IPS-20b (cell line): ENCODE data around the gene SGCE.

Experiments used
- H3K27ac ChIP-seq: one replicate; pipeline ENCODE4 v1.5.1; 2013; ENCODE audit warnings: low read length
- H3K27me3 ChIP-seq: 2 replicates; pipeline ENCODE4 v1.6.1; 2013; ENCODE audit warnings: mild to moderate bottlenecking, low read length, inconsistent platforms; ENCODE audit not compliant: insufficient read depth
- H3K36me3 ChIP-seq: 2 replicates; pipeline ENCODE4 v1.6.1; 2013; ENCODE audit warnings: low read depth, mild to moderate bottlenecking, inconsistent platforms, low read length, moderate library complexity; ENCODE audit not compliant: insufficient read depth
- H3K4me1 ChIP-seq: 2 replicates; pipeline ENCODE4 v1.6.1; 2013; ENCODE audit warnings: mild to moderate bottlenecking, control low read depth, inconsistent platforms, low read length, moderate library complexity; ENCODE audit not compliant: insufficient read depth
- H3K4me3 ChIP-seq: 2 replicates; pipeline ENCODE4 v1.5.1; 2013; ENCODE audit warnings: mild to moderate bottlenecking, low read length, inconsistent platforms
- H3K9ac ChIP-seq: 2 replicates; pipeline ENCODE4 v1.6.1; 2013; ENCODE audit warnings: low read depth, mild to moderate bottlenecking, inconsistent platforms, low read length, moderate library complexity
- H3K9me3 ChIP-seq: 2 replicates; pipeline ENCODE4 v1.6.1; 2013; ENCODE audit warnings: mild to moderate bottlenecking, low read depth, low read length, inconsistent platforms; ENCODE audit not compliant: insufficient read depth

Gene SGCE

DNA sequence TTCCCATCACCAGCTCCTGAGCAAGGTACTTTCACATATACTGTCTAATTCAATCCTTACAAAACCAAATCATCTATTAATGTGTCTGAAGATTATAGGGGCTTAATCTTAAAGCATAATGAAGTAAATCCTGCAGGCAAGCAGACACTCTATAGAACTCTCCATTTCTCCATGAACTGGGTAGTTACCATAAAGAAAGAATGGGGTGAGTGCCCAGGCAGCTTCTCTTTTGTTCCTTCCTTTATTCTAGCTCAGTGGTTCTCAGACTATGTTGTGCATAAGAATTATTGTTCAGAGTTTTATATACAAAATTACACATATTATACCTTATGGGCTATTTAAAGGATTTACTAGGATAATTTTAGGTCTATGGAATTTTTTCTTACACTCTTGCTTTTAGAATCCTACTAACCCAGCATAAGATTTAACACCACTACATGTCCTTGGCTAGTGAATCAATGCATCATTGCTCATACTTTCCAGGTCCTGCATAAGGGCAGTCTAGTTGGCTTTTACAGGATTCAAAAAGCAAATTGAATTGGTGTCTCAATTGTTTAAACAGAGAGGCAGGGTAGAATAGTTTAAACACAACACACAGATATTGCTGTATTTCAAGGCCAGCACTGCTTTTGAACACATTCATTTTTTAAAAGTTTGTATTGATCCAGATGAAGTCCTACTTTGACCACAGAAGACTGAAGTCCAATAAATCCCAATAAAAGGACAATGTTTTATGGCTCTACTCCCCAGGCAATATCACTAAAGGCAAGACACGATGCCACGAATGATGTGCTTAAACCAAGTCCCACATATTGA, 12.9 kb downstream of the SGCE start:
- Histone ChIP-seq H3K4me1 (peaks cover 27% of the 10 kb centered on the region), H3K36me3 (no peaks in the 10 kb centered on the region), H3K9ac (no peak overlapping the region), H3K4me3 (no peak overlapping the region), H3K9me3 (no peaks in the 10 kb centered on the region), H3K27ac (no peak overlapping the region), H3K27me3 (no peaks in the 10 kb centered on the region)

DNA sequence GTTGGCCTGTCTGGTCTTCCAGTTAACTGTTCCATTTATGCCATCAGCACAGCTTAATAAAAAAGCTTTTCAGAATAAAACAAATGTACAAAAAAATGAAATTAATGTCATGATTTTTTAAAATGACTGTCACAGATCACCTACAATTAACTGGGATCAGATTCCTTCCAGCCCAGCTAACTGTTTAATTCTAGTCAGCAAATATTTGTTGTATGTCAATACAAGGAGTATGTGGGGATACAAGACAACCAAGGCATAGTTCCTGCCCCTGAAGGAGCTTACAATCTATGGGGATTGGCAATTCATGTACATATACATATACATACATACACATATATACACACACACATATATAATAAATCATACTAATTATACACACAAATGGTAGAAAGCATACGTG, 16.5 kb downstream of the SGCE start:
- Histone ChIP-seq H3K27me3 (no peaks in the 10 kb centered on the region), H3K4me1 (peaks cover 19% of the 10 kb centered on the region; the same call in 1 of the 2 replicates), H3K27ac (no peak overlapping the region), H3K9me3 (no peaks in the 10 kb centered on the region), H3K36me3 (no peaks in the 10 kb centered on the region), H3K9ac (no peak overlapping the region), H3K4me3 (no peak overlapping the region)

DNA sequence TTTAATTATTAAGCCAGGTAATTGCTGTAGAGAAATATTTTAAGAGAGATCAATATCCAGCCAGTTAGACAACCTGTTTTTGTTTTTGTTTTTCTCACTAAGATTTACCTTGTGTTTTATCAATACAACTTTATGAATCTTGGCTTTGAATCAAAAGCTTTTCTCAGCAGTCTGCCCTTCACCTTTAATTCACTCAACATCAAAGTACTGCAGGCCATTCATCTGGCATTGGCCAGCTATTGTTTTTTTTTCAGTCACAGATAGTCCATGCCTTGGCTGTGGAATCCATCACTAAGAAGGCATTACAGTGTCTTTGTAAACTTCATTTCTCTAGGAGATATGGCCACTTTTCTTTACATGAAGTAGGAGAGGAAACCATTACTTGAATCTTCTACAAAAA, 20.2 kb downstream of the SGCE start:
- no peak overlapping the region for H3K4me3 ChIP-seq
- H3K27ac ChIP-seq = no peak overlapping the region
- no peaks in the 10 kb centered on the region for H3K9me3 ChIP-seq
- H3K27me3 ChIP-seq = no peaks in the 10 kb centered on the region
- H3K9ac ChIP-seq = no peak overlapping the region
- no peaks in the 10 kb centered on the region for H3K36me3 ChIP-seq
- H3K4me1 ChIP-seq = peaks cover 10% of the 10 kb centered on the region

DNA sequence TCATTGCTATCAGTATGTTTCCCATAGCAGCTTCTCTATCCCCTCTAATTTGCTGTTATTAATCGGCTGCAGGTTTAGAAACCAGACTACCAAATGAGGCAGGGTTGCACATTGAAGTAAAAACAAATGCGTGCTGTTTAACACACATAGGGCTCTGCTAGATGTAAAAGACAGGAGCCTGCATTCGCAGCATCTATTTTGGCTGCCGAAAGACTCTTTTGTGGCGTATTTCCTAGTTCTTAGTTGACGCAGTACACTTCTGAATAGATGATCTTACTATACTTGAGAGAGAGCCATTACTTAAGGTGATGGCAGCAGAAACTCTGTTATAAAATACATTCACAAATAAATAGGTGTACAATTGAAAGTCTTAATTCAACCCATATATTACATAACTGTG, 21.4 kb downstream of the SGCE start:
- no peaks in the 10 kb centered on the region for H3K36me3 ChIP-seq
- no peak overlapping the region for H3K9ac ChIP-seq
- H3K9me3 ChIP-seq = no peaks in the 10 kb centered on the region
- no peak overlapping the region for H3K4me3 ChIP-seq
- H3K27ac ChIP-seq = no peak overlapping the region
- H3K27me3 ChIP-seq = no peaks in the 10 kb centered on the region
- peaks cover 10% of the 10 kb centered on the region for H3K4me1 ChIP-seq

DNA sequence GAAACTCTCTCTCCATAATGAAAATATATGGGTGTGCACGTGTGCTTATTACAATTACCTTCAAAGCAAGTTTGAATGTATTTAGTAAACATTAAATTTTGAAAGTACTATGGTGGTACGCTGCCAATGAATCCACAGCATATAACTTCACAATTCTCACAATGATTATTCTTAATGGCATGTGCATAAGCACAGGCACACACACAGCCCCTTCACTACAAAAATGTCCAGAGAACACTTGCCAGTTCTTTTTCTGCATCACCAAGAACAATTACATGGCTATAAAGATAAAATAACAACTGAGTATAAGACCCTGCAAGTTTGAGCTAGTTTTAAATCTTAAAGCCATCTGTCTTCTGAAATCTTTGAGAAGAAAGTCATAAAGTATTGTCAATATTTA, 22.2 kb downstream of the SGCE start:
- Histone ChIP-seq H3K4me3 (no peak overlapping the region), H3K4me1 (peaks cover 10% of the 10 kb centered on the region), H3K27me3 (no peaks in the 10 kb centered on the region), H3K27ac (no peak overlapping the region), H3K9ac (no peak overlapping the region), H3K9me3 (no peaks in the 10 kb centered on the region), H3K36me3 (no peaks in the 10 kb centered on the region)

DNA sequence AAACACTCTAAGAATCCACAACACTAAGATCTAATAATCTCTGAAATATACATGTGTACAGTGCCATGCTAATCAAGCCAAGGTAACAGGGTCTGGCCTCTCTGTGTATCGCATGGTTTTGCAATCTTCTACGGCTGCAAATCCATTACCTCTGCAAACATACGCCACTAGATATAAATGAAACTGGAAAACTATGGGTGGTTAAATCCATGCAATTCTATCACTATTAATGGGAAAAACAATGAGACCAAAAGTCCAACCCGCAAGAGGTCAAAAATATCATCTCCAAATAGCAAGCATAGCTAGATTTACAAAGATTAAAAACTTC, 23.0 kb downstream of the SGCE start:
- peaks cover 10% of the 10 kb centered on the region for H3K4me1 ChIP-seq
- H3K27me3 ChIP-seq = no peaks in the 10 kb centered on the region
- H3K9me3 ChIP-seq = no peaks in the 10 kb centered on the region
- no peak overlapping the region for H3K27ac ChIP-seq
- H3K4me3 ChIP-seq = no peak overlapping the region
- no peak overlapping the region for H3K9ac ChIP-seq
- no peaks in the 10 kb centered on the region for H3K36me3 ChIP-seq

DNA sequence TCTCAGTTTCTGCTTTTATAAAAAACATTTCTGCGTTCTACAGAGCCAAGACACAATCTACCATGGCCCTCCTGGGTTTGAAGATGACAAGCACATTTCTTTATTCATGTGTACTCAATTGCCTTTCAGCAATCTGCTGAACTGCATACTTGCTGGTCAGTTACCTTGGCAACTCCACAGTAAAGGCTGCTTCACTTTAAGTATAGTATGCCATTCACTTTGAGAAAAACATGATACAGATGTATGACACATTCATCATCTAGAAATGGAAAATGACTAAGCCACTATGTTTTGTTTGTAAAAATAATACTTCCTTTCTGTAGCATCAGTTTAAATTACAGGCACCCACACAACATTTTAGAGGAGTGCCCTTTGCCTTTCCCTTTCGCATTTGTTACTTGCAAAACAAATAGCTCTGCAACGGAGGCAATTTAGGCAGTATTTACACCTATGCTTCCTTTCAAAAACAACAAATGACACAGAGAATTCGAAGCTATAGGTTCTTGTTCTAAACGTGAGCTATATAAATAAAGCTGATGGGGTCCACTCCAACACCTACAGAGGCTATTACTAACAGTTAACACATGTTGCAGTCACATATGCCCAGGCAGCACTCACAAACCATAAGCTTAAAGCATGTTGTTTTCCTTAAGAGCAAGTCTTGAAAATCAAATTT, 23.5 kb downstream of the SGCE start:
- H3K4me1 ChIP-seq = peaks cover 10% of the 10 kb centered on the region
- H3K36me3 ChIP-seq = no peaks in the 10 kb centered on the region
- H3K27me3 ChIP-seq = no peaks in the 10 kb centered on the region
- H3K9me3 ChIP-seq = no peaks in the 10 kb centered on the region
- no peak overlapping the region for H3K9ac ChIP-seq
- no peak overlapping the region for H3K27ac ChIP-seq
- H3K4me3 ChIP-seq = no peak overlapping the region

DNA sequence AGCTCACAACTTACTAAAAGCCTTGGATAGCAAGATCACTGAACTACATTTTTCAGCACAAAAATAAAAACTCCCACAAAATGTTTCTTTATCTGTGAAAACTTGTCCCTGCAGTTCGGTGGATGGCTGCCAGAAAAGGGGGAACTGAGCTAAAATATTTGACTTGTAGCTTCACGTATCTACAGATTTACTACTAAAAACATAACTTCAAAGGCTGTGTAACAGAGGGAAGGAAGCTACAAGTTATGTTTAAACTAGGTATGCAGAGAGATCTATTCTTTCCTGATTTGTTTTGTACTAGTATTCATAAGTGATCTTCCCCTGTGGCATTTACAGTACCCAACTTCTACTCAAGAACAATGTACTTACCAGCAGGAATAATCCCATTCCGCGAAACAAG, 25.1 kb downstream of the SGCE start:
- no peak overlapping the region for H3K9ac ChIP-seq
- no peaks in the 10 kb centered on the region for H3K27me3 ChIP-seq
- no peaks in the 10 kb centered on the region for H3K9me3 ChIP-seq
- H3K4me1 ChIP-seq = peaks cover 10% of the 10 kb centered on the region
- H3K4me3 ChIP-seq = no peak overlapping the region
- H3K27ac ChIP-seq = no peak overlapping the region
- no peaks in the 10 kb centered on the region for H3K36me3 ChIP-seq

DNA sequence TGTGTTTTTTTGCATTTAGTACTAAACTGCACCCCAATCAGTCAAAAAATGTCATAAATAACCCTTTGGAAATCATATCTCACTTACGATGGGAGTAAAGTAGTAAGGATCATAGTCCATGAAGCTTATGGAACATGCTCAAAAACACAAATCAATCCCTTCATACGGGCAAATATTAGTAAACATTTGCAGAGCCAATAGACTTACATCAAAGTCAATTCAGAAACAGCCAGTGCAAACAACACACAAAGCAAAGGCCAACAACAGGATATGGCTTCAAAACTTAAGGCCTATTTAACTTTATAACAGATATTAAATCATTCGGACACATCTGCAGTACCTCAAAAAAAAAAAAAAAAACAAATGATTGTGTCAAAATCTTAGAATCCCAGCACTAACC, 32.1 kb downstream of the SGCE start:
- Histone ChIP-seq H3K27ac (no peak overlapping the region), H3K36me3 (no peaks in the 10 kb centered on the region), H3K4me3 (no peak overlapping the region), H3K9me3 (no peaks in the 10 kb centered on the region), H3K27me3 (no peaks in the 10 kb centered on the region), H3K4me1 (no peaks in the 10 kb centered on the region), H3K9ac (no peak overlapping the region)

DNA sequence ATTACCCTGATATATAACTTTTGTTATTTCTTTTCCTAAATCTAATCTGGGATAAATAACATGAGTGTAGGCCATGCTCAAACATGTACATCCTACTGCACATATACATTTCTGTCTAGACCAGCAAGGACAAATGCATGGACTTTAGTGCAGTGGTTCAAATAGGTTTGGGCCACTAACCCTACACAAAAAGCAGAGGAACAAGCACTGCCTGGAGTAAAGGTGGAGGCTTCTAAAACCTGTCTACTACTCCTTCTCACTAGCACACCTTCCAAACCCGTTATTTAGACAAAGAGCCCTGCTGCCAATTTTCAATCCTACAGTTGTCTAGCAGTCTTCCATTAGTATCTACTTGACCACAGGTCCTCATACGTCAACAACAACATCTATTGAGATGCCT, 34.8 kb downstream of the SGCE start:
- H3K4me1 ChIP-seq = no peaks in the 10 kb centered on the region
- no peak overlapping the region for H3K27ac ChIP-seq
- H3K27me3 ChIP-seq = no peaks in the 10 kb centered on the region
- H3K4me3 ChIP-seq = no peak overlapping the region
- H3K36me3 ChIP-seq = no peaks in the 10 kb centered on the region; the same call in 1 of the 2 replicates
- H3K9me3 ChIP-seq = no peaks in the 10 kb centered on the region
- no peak overlapping the region for H3K9ac ChIP-seq

DNA sequence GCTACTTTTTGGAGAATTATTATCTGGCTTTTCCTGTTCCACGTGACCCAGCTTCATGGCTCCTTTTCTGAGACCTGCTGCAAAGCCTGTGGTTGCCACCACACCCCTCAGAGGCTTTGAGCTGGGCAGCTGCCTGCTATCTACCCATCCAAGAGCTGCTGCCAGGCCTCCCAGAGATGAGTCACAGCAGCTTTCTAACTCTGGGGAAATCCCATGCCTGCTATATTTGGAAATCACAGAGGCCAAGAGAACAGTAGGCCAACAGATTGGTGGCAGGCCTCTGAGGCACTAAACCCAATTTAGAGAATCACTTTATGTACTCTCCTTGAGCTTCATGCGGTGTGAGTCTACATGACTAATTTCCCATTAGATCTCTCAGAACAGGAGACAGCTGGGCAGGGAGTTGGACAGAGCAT, 35.2 kb downstream of the SGCE start:
- Histone ChIP-seq H3K36me3 (no peaks in the 10 kb centered on the region; the same call in 1 of the 2 replicates), H3K27ac (no peak overlapping the region), H3K4me1 (no peaks in the 10 kb centered on the region), H3K9me3 (no peaks in the 10 kb centered on the region), H3K27me3 (no peaks in the 10 kb centered on the region), H3K4me3 (no peak overlapping the region), H3K9ac (no peak overlapping the region)

DNA sequence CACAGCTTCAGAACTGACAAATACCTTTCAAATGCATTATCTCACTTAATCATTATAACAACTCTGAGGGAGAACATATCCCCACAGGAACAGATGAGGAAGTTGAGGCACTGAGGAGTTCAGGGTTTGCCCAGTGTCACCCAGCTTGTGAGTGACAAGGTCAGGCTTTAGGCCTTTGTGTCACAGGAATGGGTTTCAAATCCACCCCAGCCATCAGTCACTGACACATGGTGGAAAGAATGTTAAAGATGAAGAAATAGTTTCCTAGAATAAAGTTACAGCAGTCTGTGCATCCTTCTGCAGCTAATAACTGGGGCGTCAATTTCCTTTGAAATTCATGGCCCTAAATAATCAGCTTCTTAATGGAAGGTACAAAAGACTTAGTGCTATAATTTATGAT, 37.8 kb downstream of the SGCE start:
- Histone ChIP-seq H3K27me3 (no peaks in the 10 kb centered on the region), H3K9ac (no peak overlapping the region), H3K4me3 (no peak overlapping the region), H3K27ac (no peak overlapping the region), H3K9me3 (no peaks in the 10 kb centered on the region), H3K36me3 (no peaks in the 10 kb centered on the region; the same call in 1 of the 2 replicates), H3K4me1 (no peaks in the 10 kb centered on the region)
